Transverse colon (tissue), 4 donors: ENCODE results near the gene TLCD3A. TPM values are rescaled to one million over a fixed set of nuclear protein-coding genes. Genes with fewer than 3 reads are reported as not detected.

Experiments used
- DNase-seq: peaks from one replicate; pipeline ENCODE4 v3.0.0-alpha.2; 2019
- H3K27ac ChIP-seq, 4 donors: fragments of 200-600 bp; sonication (generic); 2 replicates each; pipeline ENCODE4 v1.5.1; 2016 to 2018; ENCODE audit warnings: inconsistent platforms in 4 of 4
- H3K27me3 ChIP-seq: fragments of 200-600 bp; sonication (generic); 2 replicates; pipeline ENCODE4 v1.5.1; 2017; ENCODE audit warnings: inconsistent platforms
- H3K36me3 ChIP-seq, 4 donors: fragments of 200-600 bp; sonication (generic); 2 replicates each; pipeline ENCODE4 v1.5.1; 2017 to 2019; ENCODE audit warnings: inconsistent platforms in 4 of 4
- H3K4me1 ChIP-seq, 4 donors: fragments of 200-600 bp; sonication (generic); 2 replicates each; pipeline ENCODE4 v1.5.1; 2017 to 2020; ENCODE audit warnings: inconsistent platforms in 4 of 4
- H3K4me3 ChIP-seq, 4 donors: fragments of 200-600 bp; sonication (generic); 1 replicate in 1 of 4; 2 replicates in 3 of 4; pipeline versions ENCODE4 v1.5.1 to v1.6.1; 2017 to 2019; ENCODE audit warnings: inconsistent platforms in 4 of 4
- H3K9me3 ChIP-seq, 2 donors: fragments of 200-600 bp; sonication (generic); 2 replicates each; pipeline ENCODE4 v1.5.1; 2017 to 2019; ENCODE audit warnings: inconsistent platforms in 2 of 2
- CTCF ChIP-seq, 5 experiments: fragments of 200-600 bp in 3 of 5; fragments of 450-650 bp in 2 of 5; sonication (generic) in 3 of 5; IDR thresholded peaks; 1 replicate in 2 of 5; 2 replicates in 3 of 5; pipeline ENCODE4 v1.5.1; 2016 to 2017; ENCODE audit warnings: antibody characterized with exemption in 5 of 5, inconsistent platforms in 3 of 5, mild to moderate bottlenecking in 2 of 5, moderate library complexity in 1 of 5
- EP300 ChIP-seq: sonication (generic); formaldehyde crosslinking; IDR thresholded peaks from one replicate; pipeline ENCODE4 v1.6.1; 2017; ENCODE audit warnings: antibody characterized with exemption, low read depth
- POLR2A ChIP-seq: fragments of 450-650 bp; IDR thresholded peaks from one replicate; pipeline ENCODE4 v1.6.1; 2016; ENCODE audit warnings: antibody characterized with exemption, mild to moderate bottlenecking, moderate library complexity
- POLR2AphosphoS5 ChIP-seq, 3 donors: sonication (generic); formaldehyde crosslinking; IDR thresholded peaks; one replicate each; pipeline ENCODE4 v1.6.1; 2016; ENCODE audit warnings: antibody characterized with exemption in 3 of 3
- WGBS, 2 donors: methylation state at CpG; one replicate each; pipeline ENCODE4 v1.1.5; 2018; ENCODE audit warnings: low coverage in 1 of 2; 5-methylcytosine and 5-hydroxymethylcytosine counted together
- in situ Hi-C, 4 donors: fragments of 200-750 bp; cut with MboI; loops; one replicate each; pipeline versions ENCODE4 v1.15.0 to v1.15.1; 2017; ENCODE audit warnings: low sequenced_read_pairs in 3 of 4, low pct_ligation_motif_present in 1 of 4, low pct_unique_long_range_greater_than_20kb in 1 of 4
- intact Hi-C: fragments of 100-400 bp; cut with DNase I; formaldehyde crosslinking; loops from one replicate; pipeline ENCODE4 v1.15.1; 2023; ENCODE audit warnings: low total_unique reads
- total RNA-seq, 4 donors: library from RNA; depleted of rRNA; stranded (reverse); fragments of >200 nt; gene quantifications; one replicate each; pipeline ENCODE4 v1.1.0, GENCODE V29; 2016

TLCD3A gene
- total RNA-seq, 4 donors from 2014 or later, result 3.2 to 6.4 (median 4.1) TPM

- DNase-seq, result no peak
- WGBS, 2 donors, result 79% methylated on average over 4 of the region's 4 CpGs
- Histone ChIP-seq H3K9me3 (no peaks in the 10 kb centered on the region), H3K27ac (no peak overlapping the region), H3K27me3 (no peaks in the 10 kb centered on the region), H3K4me3 (no peak overlapping the region), H3K36me3 (no peaks in the 10 kb centered on the region), H3K4me1 (peaks cover 0 to 13% (median 0%) of the 10 kb centered on the region in 4 donors)
- no peak for TF ChIP-seq POLR2A
- TF ChIP-seq POLR2AphosphoS5 (IDR thresholded peaks at IDR 0.05), result no peak
- TF ChIP-seq EP300, result no peak
- no peak for TF ChIP-seq CTCF (IDR thresholded peaks at IDR 0.05)
- intact Hi-C loops, result no loop called here
- in situ Hi-C loops, result no loop called here
Measured at GRCh38 chr17:704111-704864, 28.1 kb upstream of the TLCD3A start.

- DNase-seq, result no peak
- no peaks in the 10 kb centered on the region for H3K9me3 ChIP-seq
- H3K27ac ChIP-seq, result no peak overlapping the region
- H3K4me1 ChIP-seq, result peaks cover 0 to 6% (median 0%) of the 10 kb centered on the region in 4 donors
- peaks cover 0 to 7% (median 1%) of the 10 kb centered on the region in 4 donors for H3K36me3 ChIP-seq
- no peaks in the 10 kb centered on the region for H3K27me3 ChIP-seq
- no peak overlapping the region for H3K4me3 ChIP-seq
- intact Hi-C loops (no loop called here), in situ Hi-C loops (no loop called here)
- TF ChIP-seq EP300 (no peak), POLR2A (no peak), POLR2AphosphoS5 (IDR thresholded peaks at IDR 0.05) (no peak), CTCF (IDR thresholded peaks at IDR 0.05) (no peak)
- WGBS, 2 donors, result 100% methylated on average over 1 of the region's 1 CpG
Measured at GRCh38 chr17:705011-705410, 27.4 kb upstream of the TLCD3A start.

GRCh38 chr17:705863-706262 is 26.5 kb upstream of the TLCD3A start:
- intact Hi-C loops, result no loop called here
- in situ Hi-C loops, result no loop called here
- no peak for TF ChIP-seq POLR2AphosphoS5 (IDR thresholded peaks at IDR 0.05)
- no peak for TF ChIP-seq EP300
- no peak for TF ChIP-seq CTCF (IDR thresholded peaks at IDR 0.05)
- no peak for TF ChIP-seq POLR2A
- Histone ChIP-seq H3K27ac (no peak overlapping the region), H3K36me3 (peaks cover 0 to 11% (median 3%) of the 10 kb centered on the region in 4 donors), H3K27me3 (no peaks in the 10 kb centered on the region), H3K4me1 (no peaks in the 10 kb centered on the region), H3K4me3 (no peak overlapping the region), H3K9me3 (no peaks in the 10 kb centered on the region)
- no peak for DNase-seq
- WGBS, 2 donors, result 85 to 93% methylated on average over 5 to 6 of the region's 6 CpGs

GRCh38 chr17:708132-708531 is 24.3 kb upstream of the TLCD3A start:
- WGBS, 2 donors, result 80 to 87% methylated on average over 3 to 5 of the region's 5 CpGs
- peaks cover 0 to 11% (median 3%) of the 10 kb centered on the region in 4 donors for H3K36me3 ChIP-seq
- H3K4me3 ChIP-seq, result no peak overlapping the region
- no peak overlapping the region for H3K27ac ChIP-seq
- H3K9me3 ChIP-seq, result no peaks in the 10 kb centered on the region
- no peak for TF ChIP-seq POLR2A
- TF ChIP-seq CTCF (IDR thresholded peaks at IDR 0.05), result no peak
- TF ChIP-seq POLR2AphosphoS5 (IDR thresholded peaks at IDR 0.05), result no peak
- TF ChIP-seq EP300, result no peak
- in situ Hi-C loops, result no loop called here
- H3K27me3 ChIP-seq, result no peaks in the 10 kb centered on the region
- peaks cover 0 to 6% (median 2%) of the 10 kb centered on the region in 4 donors for H3K4me1 ChIP-seq
- DNase-seq, result no peak
- intact Hi-C loops, result no loop called here
